Measurements from ENCODE around the gene CYP4F2.
"Not testable (repeated sequence)": the region's sequence is repeated elsewhere in the genome, so short reads cannot be mapped to it uniquely, and the experiment has no call there.

The CYP4F2 gene

DNA sequence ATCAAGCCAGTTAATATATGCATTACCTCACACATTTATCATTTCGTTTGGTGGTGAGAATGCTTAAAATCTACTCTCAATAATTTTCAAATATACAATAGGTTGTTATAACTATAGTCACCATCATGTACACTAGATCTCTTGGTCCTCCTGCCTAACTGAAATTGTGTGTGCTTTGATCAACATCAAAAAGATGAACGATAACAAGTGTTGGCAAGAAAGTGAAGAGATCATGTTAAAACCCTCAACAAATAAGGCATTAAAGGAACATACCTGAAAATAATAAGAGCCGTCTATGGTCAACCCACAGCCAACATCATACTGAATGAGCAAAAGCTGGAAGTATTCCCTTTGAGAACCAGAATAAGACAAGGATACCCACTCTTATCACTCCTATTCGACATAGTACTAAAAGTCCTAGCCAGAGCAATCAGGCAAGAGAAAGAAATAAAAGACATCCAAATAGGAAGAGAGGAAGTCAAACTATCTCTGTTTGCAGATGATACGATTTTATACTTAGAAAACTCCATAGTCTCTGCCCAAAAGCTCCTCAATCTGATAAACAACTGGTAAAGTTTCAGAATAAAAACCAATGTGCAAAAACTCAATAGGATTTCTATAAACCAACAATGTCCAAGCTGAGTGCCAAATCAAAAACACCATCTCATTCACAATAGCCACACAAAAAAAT lies 54.5 kb downstream of the CYP4F2 start:
- no peak for DNase-seq

DNA sequence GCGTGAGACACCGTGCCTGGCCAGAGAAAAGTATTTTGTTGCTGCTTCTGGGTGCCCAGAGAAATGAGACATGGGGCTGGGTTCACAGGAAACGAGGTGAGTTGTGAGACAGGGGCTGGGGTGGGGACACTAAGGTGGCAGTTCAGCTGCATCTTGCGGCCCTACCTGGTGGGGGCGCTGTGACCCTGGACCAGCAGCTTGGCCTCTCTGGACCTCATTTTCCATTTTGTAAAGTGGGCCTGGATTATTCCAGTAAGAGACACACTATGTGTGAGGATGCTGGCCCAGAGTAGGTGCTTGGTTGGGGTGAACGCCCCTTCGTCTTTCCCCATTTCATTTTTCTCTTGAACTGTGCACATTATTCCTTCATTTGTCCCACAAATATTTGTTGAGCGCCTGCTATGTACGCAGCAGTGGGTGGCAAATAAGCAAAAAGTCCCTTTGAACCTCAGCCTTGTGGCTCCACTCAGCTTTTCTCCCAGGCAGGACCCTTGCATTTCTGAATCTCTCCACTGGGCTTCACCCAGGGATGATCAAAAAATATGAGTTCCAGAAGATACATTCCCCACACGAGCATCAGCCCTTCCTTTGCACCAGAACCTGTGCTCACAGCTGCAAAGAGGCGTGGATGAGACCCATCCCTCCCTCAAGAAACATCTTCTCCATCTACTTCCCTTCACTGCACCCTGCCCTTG lies 55.9 kb downstream of the CYP4F2 start:
- no peak for DNase-seq

DNA sequence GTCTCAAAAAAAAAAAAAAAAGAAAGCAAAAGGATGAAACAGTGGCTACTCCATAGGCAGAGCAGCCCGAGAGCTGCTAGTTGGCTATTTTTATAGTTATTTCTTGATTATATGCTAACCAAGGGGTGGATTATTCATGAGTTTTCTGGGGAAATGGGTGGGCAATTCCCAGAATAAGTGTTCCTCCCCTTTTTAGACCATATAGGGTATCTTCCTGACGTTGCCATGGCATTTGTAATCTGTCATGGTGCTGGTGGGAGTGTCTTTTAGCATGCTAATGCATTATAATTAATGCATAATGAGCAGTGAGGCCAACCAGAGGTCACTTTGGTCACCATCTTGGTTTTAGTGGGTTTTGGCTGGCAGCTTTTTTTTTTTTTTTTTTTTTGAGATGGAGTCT lies 57.0 kb downstream of the CYP4F2 start:
- DNase-seq = no peak

DNA sequence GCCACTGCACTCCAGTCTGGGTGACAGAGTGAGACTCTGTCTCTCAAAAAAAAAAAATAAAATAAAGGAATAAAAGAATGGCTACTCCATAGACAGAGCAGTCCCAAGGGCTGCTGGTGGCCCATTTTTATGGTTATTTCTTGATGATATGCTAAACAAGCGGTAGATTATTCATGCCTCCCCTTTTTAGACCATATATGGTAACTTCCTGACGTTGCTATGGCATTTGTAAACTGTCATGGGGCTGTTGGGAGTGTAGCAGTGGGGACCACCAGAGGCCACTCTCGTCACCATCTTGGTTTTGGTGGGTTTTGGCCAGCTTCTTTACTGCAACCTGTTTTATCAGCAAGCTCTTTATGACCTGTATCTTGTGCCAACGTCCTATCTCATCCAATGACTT lies 58.0 kb downstream of the CYP4F2 start:
- DNase-seq = not testable (repeated sequence)

DNA sequence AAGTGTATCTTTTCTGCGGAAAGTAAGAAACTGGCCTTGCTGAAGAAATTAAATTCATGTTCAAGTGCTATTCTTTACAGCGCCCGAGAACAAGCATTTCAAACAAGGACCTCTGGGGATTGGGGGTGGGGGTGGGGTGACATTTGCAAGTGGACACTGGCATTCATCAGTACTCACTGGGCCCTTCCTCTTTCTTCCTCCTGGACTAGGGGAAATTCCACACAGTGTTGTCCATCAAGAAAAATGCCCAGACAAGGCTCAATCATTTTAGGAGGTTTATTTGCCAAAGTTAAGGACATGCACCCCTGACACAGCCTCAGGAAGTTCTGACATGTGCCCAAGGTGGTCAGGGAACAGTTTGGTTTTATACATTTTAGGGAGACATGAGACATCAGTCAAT lies 59.5 kb downstream of the CYP4F2 start:
- no peak for DNase-seq

DNA sequence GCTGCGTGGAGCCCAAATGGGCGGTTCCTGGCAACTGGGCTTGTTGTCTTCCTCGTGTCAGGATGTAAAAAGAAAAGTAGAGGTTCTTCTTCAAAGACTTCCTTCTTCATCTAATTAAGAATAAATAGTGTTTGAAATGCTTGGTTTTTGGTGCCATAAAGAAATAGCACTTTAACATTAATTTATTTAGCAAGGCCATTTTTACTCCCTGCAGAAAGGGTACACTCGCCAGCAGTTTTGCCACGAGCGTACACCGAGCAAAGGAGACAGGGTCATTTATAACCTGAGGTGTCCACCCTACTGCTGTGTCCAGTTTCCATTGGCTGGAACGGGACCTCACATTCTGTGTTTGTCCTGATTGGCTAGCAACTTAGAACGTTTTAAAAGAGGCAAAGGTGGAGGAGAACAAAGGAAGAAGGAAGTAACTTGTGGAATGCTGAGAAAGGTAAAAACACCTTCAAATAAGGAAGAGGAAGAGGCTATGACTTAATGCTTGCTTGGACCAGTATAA lies 60.6 kb downstream of the CYP4F2 start:
- no peak for DNase-seq

DNA sequence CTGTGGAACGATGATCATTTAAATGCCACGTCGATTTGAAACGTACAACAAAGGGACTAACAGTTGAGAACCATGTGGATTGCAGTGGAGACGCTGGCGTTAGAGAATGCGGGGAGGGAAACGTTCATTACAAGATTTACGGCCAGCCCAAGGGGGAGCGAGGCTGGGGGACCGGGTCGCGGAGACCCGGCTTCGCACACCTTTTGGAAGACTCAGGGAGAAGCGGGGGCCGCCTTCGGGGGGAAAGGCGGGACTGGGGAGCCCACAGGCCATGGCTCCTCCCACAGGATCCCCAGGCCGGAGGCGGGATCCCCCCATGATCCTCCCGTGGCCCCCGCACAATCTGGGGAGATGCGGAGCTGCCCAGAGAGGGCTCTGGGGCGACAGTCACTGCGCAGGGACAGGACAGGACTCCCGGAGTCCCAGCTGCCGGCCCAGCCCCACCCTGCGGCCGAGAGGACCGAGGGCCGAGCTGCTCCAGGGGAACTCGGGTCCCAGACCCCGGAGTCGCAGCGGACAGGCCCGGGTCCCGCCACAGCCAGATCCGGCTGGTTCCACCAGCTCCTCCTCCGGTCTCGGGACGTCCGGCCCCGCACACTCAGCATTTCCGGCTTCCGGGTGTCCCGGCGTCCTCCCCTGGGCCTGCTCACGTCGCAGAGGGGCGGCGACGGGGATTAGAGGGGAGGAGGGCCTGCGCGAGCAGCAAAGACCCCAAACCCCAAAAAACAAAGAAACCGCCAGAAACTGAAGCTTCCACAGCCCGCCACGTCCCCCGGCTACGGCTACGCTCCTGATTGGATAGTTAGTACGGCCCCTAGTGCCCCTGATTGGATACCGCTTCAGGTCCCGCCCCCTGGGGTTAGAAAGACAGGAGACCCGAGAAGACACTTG lies 61.3 kb downstream of the CYP4F2 start:
- peak; percentile 75 for DNase-seq

DNA sequence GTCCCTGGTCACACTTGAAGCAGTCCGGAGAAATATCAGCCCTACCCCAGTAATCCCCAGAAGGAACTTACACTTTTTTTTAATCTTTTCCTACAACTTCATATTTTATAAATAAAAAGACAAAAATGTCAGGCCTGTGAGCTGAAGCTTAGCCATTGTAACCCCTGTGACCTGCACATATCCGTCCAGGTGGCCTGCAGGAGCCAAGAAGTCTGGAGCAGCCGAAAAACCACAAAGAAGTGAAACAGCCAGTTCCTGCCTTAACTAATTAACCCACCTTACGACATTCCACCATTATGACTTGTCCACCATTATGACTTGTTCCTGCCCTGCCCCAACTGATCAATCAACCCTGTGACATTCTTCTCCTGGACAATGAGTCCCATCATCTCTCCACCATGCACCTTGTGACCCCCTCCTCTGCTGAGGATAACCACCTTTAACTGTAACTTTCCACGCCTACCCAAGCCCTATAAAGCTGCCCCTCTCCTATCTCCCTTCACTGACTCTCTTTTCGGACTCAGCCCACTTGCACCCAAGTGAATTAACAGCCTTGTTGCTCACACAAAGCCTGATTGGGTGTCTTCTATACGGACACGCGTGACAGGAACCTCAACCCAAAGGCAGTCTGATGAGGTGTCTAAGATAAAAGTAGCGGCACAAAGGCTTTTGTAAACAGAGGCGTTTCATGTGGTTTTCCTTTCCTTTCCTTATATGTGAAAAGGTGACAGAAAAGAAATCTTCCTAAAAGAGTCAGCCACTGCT lies 62.1 kb downstream of the CYP4F2 start:
- DNase-seq = not testable (repeated sequence)

DNA sequence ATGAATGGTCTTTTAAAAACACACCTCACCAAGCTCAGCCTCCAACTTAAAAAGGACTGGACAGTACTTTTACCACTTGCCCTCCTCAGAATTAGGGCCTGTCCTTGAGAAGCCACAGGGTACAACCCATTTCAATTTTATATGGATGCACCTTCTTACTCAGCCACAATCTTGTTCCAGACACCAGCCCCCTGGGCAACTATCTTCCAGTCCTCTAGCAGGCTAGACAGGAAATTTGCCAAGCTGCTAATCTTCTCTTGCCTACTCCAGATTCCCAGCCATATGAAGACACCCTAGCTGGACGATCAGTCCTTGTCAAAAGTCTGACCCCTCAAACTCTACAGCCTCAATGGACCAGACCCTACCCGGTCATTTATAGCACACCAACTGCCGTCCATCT lies 63.6 kb downstream of the CYP4F2 start:
- DNase-seq = not testable (repeated sequence)

DNA sequence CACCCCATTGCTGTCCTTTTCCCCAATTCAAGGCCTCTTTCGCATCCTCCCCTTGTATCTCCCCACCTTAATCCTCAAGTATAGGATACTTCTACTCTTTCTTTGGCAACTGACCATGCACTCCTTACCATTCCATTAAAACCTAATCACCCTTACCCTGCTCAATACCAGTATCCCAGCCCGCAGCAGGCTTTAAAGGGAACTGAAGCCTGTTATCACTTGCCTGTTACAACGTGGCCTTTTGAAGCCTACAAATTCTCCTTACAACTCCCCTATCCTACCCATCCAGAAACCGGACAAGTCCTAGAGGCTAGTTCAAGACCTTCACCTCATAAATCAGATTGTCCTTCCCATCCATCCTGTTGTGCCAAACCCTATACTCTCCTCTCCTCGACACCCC lies 66.2 kb downstream of the CYP4F2 start:
- DNase-seq = no peak

DNA sequence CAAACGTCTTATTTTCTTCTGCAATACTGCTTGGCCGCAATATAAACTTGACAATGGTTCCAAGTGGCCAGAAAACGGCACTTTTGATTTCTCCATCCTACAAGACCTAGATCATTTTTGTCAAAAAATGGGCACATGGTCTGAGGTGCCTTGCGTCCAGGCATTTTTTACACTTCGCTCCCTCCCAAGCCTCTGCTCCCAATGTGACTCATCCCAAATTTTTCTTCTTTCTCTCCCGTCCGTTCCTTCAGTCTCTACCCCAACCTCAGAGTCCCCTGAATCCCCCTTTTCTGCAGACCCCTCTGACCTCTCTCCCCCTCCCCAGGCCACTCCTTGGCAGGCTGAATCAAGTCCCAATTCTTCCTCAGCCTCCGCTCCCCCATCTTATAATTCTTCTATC lies 68.1 kb downstream of the CYP4F2 start:
- DNase-seq = no peak

DNA sequence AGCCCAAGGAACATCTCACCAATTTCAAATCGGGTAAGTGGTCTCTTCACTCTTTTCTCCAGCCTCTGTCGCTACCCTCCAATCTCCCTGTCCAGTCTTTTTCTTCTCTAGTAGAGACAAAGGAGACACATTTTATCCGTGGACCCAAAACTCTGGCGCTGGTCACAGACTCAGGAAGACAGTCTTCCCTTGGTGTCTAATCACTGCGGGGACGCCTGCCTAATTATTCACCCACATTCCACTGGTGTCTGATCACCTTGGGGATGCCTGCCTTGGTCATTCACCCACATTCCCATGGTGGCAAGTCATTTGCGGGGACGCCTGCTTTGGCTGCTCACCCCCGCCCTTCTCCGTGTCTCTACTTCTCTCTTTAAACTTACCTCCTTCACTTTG lies 68.6 kb downstream of the CYP4F2 start:
- DNase-seq = no peak

DNA sequence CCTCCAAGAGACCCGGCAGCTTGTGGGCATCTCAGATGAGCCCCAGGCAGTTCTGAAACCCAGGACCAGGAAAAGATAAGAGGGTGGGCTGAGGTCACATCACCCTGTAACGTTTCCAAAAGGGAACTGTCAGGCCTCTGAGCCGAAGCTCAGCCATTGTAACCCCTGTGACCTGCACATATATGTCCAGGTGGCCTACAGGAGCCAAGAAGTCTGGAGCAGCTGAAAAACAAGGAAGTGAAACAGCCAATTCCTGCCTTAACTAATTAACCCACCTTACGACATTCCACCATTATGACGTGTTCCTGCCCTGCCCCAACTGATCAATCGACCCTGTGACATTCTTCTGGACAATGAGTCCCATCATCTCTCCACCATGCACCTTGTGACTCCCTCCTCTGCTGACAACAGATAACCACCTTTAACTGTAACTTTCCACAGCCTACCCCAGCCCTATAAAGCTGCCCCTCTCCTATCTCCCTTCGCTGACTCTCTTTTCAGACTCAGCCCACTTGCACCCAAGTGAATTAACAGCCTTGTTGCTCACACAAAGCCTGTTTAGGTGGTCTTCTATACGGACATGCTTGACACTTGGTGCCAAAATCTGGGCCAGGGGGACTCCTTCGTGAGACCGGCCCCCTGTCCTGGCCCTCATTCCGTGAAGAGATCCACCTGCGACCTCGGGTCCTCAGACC lies 69.1 kb downstream of the CYP4F2 start:
- DNase-seq = not testable (repeated sequence)

DNA sequence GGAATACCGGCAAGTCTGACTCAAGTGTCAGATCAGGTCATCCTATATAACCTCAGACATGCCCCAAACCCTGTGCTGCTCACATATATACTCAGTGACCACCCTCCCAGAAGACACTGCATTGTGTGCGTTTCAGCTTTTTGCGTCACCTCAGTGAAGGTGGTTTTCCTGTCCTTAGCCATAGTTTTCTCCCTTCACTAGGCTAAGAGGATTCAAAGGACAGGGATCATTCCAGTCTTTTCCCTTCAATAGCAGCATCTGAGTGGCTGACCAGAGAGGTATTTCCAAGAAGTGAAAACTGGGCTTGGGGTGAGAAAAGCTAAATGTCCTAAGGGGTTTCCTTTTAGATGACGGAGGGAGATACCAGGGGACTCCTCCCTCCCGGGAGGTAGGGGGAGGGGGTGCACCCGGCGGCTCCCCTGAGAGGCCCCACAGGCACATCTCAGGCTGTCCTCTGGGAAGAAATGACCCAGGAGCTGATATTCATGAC lies 69.7 kb downstream of the CYP4F2 start:
- DNase-seq = no peak
